HepG2 (cell line): ENCODE data around the gene CNNM1. TPM values are rescaled to one million over a fixed set of nuclear protein-coding genes. Genes with fewer than 3 reads are reported as not detected.

ENCODE experiments used
- FOXK1 ChIP-seq: sonication (generic); formaldehyde crosslinking; IDR thresholded peaks from 2 replicates; pipeline ENCODE4 v1.4.0; 2020; ENCODE audit warnings: low read depth, missing genetic modification reagents, borderline replicate concordance
- FOXK2 ChIP-seq: fragments of 450-650 bp; IDR thresholded peaks from 2 replicates; pipeline ENCODE4 v1.6.1; 2016
- KAT8 ChIP-seq: IDR thresholded peaks from 2 replicates; pipeline ENCODE4 v1.6.1; 2016; ENCODE audit warnings: missing genetic modification reagents, missing compliant biosample characterization
- NCOA2 ChIP-seq: sonication (generic); formaldehyde crosslinking; IDR thresholded peaks from 2 replicates; pipeline ENCODE4 v1.8.0; 2022; ENCODE audit warnings: inconsistent platforms
- RBFOX2 ChIP-seq: fragments of 200-400 bp; formaldehyde crosslinking; IDR thresholded peaks from 2 replicates; pipeline ENCODE4 v1.6.1; 2017; ENCODE audit warnings: low read depth, mild to moderate bottlenecking, low read length
- SPEN ChIP-seq: sonication (generic); formaldehyde crosslinking; IDR thresholded peaks from 2 replicates; pipeline ENCODE4 v1.5.1; 2020; ENCODE audit warnings: low read depth, mild to moderate bottlenecking, missing genetic modification reagents
- THAP8 ChIP-seq: sonication (generic); formaldehyde crosslinking; IDR thresholded peaks from 2 replicates; pipeline ENCODE4 v1.5.1; 2020; ENCODE audit warnings: missing genetic modification reagents, mild to moderate bottlenecking, borderline replicate concordance
- TRIM24 ChIP-seq: sonication (generic); formaldehyde crosslinking; IDR thresholded peaks from 2 replicates; pipeline ENCODE4 v1.8.0; 2022; ENCODE audit warnings: mild to moderate bottlenecking, missing genetic modification reagents
- XBP1 ChIP-seq: sonication (generic); formaldehyde crosslinking; IDR thresholded peaks from 2 replicates; pipeline ENCODE4 v1.5.0; 2020; ENCODE audit warnings: missing genetic modification reagents
- ZFP36L1 ChIP-seq: sonication (generic); formaldehyde crosslinking; IDR thresholded peaks from 2 replicates; pipeline ENCODE4 v1.8.0; 2022; ENCODE audit warnings: mild to moderate bottlenecking, missing genetic modification reagents, moderate library complexity
- ZNF296 ChIP-seq: sonication (generic); formaldehyde crosslinking; conservative IDR thresholded peaks from 2 replicates; pipeline ENCODE4 v1.5.0; 2020; ENCODE audit warnings: mild to moderate bottlenecking, missing genetic modification reagents
- ZNF547 ChIP-seq: sonication (generic); formaldehyde crosslinking; IDR thresholded peaks from 2 replicates; pipeline ENCODE4 v1.5.1; 2020; ENCODE audit warnings: mild to moderate bottlenecking, missing genetic modification reagents
- ZNF644 ChIP-seq: IDR thresholded peaks from 2 replicates; pipeline ENCODE4 v1.6.1; 2016; ENCODE audit warnings: low read depth
- polyA plus RNA-seq, 8 experiments: library from polyadenylated mRNA; depleted of rRNA in 3 of 8; stranded (reverse) in 7 of 8; unstranded in 1 of 8; fragments of >200 nt; fragmentation: Illumina TruSeq in 4 of 8; extraction: Trizol in 4 of 8; gene quantifications; 2 replicates each; pipeline versions ENCODE4 v1.2.1 to v1.2.3, GENCODE V29; 2011 to 2016; ENCODE audit warnings: low read depth in 4 of 8, missing spikeins in 1 of 8, mixed read lengths in 1 of 8; ENCODE audit not compliant: insufficient read depth in 1 of 8
- total RNA-seq, 5 experiments: library from RNA; depleted of rRNA; stranded (reverse); fragments of >200 nt; fragmentation: Illumina TruSeq; extraction: Trizol; gene quantifications; 2 replicates each; pipeline ENCODE4 v1.2.3, GENCODE V29; 2016; ENCODE audit warnings: low read depth in 1 of 5
- TF ChIP-seq, protein P1 (sequence below): sonication (generic); formaldehyde crosslinking; IDR thresholded peaks from 2 replicates; pipeline ENCODE4 v1.8.1; 2023; ENCODE audit warnings: mild to moderate bottlenecking, missing genetic modification reagents
- TF ChIP-seq, protein P2 (sequence below): sonication (generic); formaldehyde crosslinking; conservative IDR thresholded peaks from 2 replicates; pipeline ENCODE4 v1.8.0; 2022; ENCODE audit warnings: mild to moderate bottlenecking, moderate library complexity, missing genetic modification reagents

The CNNM1 gene
- total and polyA plus RNA-seq, 2 of the 13 experiments (the other 11 are each of a cell fraction or from before 2014, with no cell fraction given), result 4.3 to 9.6 TPM

GRCh38 chr10:99421233-99421739 lies 92.1 kb downstream of the CNNM1 start (continued):
- TF ChIP-seq, protein P1, sequence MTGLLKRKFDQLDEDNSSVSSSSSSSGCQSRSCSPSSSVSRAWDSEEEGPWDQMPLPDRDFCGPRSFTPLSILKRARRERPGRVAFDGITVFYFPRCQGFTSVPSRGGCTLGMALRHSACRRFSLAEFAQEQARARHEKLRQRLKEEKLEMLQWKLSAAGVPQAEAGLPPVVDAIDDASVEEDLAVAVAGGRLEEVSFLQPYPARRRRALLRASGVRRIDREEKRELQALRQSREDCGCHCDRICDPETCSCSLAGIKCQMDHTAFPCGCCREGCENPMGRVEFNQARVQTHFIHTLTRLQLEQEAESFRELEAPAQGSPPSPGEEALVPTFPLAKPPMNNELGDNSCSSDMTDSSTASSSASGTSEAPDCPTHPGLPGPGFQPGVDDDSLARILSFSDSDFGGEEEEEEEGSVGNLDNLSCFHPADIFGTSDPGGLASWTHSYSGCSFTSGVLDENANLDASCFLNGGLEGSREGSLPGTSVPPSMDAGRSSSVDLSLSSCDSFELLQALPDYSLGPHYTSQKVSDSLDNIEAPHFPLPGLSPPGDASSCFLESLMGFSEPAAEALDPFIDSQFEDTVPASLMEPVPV, result peak; percentile 75; the same call in 1 of the 2 replicates
- TF ChIP-seq NCOA2, result peak; percentile 97
- TF ChIP-seq FOXK1 (CRISPR knock-in tag), result peak; percentile 78; the same call in 1 of the 2 replicates
- TF ChIP-seq TRIM24 (CRISPR knock-in tag), result peak; percentile 76; the same call in 1 of the 2 replicates
- TF ChIP-seq ZNF644, result 0 out of 2 replicates have a peak, but pooled peaks have one; percentile 13
- no peak for TF ChIP-seq ZNF296
- peak; percentile 68; the same call in 1 of the 2 replicates for TF ChIP-seq KAT8 (CRISPR knock-in tag)
- TF ChIP-seq, protein P2, sequence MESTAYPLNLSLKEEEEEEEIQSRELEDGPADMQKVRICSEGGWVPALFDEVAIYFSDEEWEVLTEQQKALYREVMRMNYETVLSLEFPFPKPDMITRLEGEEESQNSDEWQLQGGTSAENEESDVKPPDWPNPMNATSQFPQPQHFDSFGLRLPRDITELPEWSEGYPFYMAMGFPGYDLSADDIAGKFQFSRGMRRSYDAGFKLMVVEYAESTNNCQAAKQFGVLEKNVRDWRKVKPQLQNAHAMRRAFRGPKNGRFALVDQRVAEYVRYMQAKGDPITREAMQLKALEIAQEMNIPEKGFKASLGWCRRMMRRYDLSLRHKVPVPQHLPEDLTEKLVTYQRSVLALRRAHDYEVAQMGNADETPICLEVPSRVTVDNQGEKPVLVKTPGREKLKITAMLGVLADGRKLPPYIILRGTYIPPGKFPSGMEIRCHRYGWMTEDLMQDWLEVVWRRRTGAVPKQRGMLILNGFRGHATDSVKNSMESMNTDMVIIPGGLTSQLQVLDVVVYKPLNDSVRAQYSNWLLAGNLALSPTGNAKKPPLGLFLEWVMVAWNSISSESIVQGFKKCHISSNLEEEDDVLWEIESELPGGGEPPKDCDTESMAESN (CRISPR knock-in tag), result peak; percentile 74; the same call in 1 of the 2 replicates
- TF ChIP-seq ZNF547 (CRISPR knock-in tag), result no peak
- 0 out of 2 replicates have a peak, but pooled peaks have one; percentile 23 for TF ChIP-seq SPEN (CRISPR knock-in tag)
- no peak for TF ChIP-seq ZFP36L1 (CRISPR knock-in tag)
- no peak for TF ChIP-seq RBFOX2
- no peak for TF ChIP-seq THAP8
- TF ChIP-seq FOXK2, result 0 out of 2 replicates have a peak, but pooled peaks have one; percentile 56
- TF ChIP-seq XBP1 (CRISPR knock-in tag), result no peak
